HEK293 (cell line): ENCODE measurements around the gene DPYD.

Experiments
- CTCF ChIA-PET: fragments of 350-600 bp; formaldehyde crosslinking; extraction: SDS; loops from one replicate; lab custom pipeline; 2021; ENCODE audit warnings: antibody characterized with exemption; lab: Yijun Ruan, JAX
- POLR2A ChIA-PET: fragments of 300-600 bp; formaldehyde crosslinking; extraction: SDS; loops from one replicate; lab custom pipeline; 2020; ENCODE audit warnings: antibody characterized with exemption, inconsistent platforms; lab: Yijun Ruan, JAX
- H3K27ac ChIP-seq: fragments of 200-500 bp; sonication (Bioruptor generic); 2 replicates; pipeline ENCODE4 v1.5.1; 2014; ENCODE audit warnings: low read depth, low read length, control low read depth, inconsistent platforms; ENCODE audit errors: extremely low read depth
- H3K36me3 ChIP-seq, 2 experiments: fragments of 200-500 bp in 1 of 2; sonication (Bioruptor generic) in 1 of 2; 1 replicate in 1 of 2; 2 replicates in 1 of 2; pipeline ENCODE4 v1.5.1; 2014 to 2017; ENCODE audit warnings: inconsistent platforms in 2 of 2, low read length in 2 of 2; ENCODE audit not compliant: control insufficient read depth in 2 of 2, insufficient read depth in 1 of 2
- H3K4me1 ChIP-seq: fragments of 200-500 bp; sonication (Bioruptor generic); 2 replicates; pipeline ENCODE4 v1.5.1; 2014; ENCODE audit warnings: mild to moderate bottlenecking, low read length, inconsistent platforms; ENCODE audit not compliant: control insufficient read depth, insufficient read depth
- H3K4me3 ChIP-seq: 2 replicates; pipeline ENCODE4 v1.5.1; 2011; ENCODE audit warnings: low read depth, mild to moderate bottlenecking, control low read depth, low read length, moderate library complexity
- H3K9me3 ChIP-seq: fragments of 200-500 bp; sonication (Bioruptor generic); 2 replicates; pipeline ENCODE4 v1.5.1; 2014; ENCODE audit warnings: low read depth, low read length, inconsistent platforms; ENCODE audit not compliant: control insufficient read depth, insufficient read depth
- BCL11A ChIP-seq: fragments of 450-650 bp; formaldehyde crosslinking; IDR thresholded peaks from 2 replicates; pipeline ENCODE4 v1.5.1; 2016; ENCODE audit warnings: low read depth, missing biosample characterization, missing genetic modification characterization
- GFI1B ChIP-seq: fragments of 450-650 bp; formaldehyde crosslinking; IDR thresholded peaks from 2 replicates; pipeline ENCODE4 v1.5.1; 2016; ENCODE audit warnings: missing biosample characterization, missing genetic modification characterization
- HOXA7 ChIP-seq: sonication (generic); formaldehyde crosslinking; IDR thresholded peaks from 2 replicates; pipeline ENCODE4 v1.8.1; 2022; ENCODE audit warnings: missing genetic modification reagents, borderline replicate concordance
- MYNN ChIP-seq: fragments of 450-650 bp; formaldehyde crosslinking; IDR thresholded peaks from 2 replicates; pipeline ENCODE4 v1.5.1; 2016; ENCODE audit warnings: missing biosample characterization, missing genetic modification characterization, borderline replicate concordance
- MZF1 ChIP-seq: fragments of 450-650 bp; formaldehyde crosslinking; IDR thresholded peaks from 2 replicates; pipeline ENCODE4 v1.5.1; 2017; ENCODE audit warnings: missing biosample characterization, missing genetic modification characterization, borderline replicate concordance
- RBAK ChIP-seq: fragments of 450-650 bp; formaldehyde crosslinking; IDR thresholded peaks from 2 replicates; pipeline ENCODE4 v1.5.1; 2016; ENCODE audit warnings: missing biosample characterization, missing genetic modification characterization
- ZBTB1 ChIP-seq: fragments of 450-650 bp; formaldehyde crosslinking; IDR thresholded peaks from 2 replicates; pipeline ENCODE4 v1.5.1; 2016; ENCODE audit warnings: missing biosample characterization, missing genetic modification characterization
- ZFP69B ChIP-seq: fragments of 450-650 bp; formaldehyde crosslinking; IDR thresholded peaks from 2 replicates; pipeline ENCODE4 v1.5.1; 2016; ENCODE audit warnings: missing biosample characterization, missing genetic modification characterization
- ZNF114 ChIP-seq: fragments of 450-650 bp; formaldehyde crosslinking; IDR thresholded peaks from 2 replicates; pipeline ENCODE4 v1.5.0; 2017; ENCODE audit warnings: missing biosample characterization, missing genetic modification characterization
- ZNF169 ChIP-seq: fragments of 450-650 bp; formaldehyde crosslinking; IDR thresholded peaks from 2 replicates; pipeline ENCODE4 v1.5.1; 2016; ENCODE audit warnings: missing biosample characterization, missing genetic modification characterization
- ZNF223 ChIP-seq: fragments of 450-650 bp; formaldehyde crosslinking; IDR thresholded peaks from 2 replicates; pipeline ENCODE4 v1.5.1; 2016; ENCODE audit warnings: missing biosample characterization, missing genetic modification characterization
- ZNF335 ChIP-seq: fragments of 450-650 bp; formaldehyde crosslinking; conservative IDR thresholded peaks from 2 replicates; pipeline ENCODE4 v1.5.1; 2016; ENCODE audit warnings: missing biosample characterization, missing genetic modification characterization
- ZNF404 ChIP-seq: fragments of 450-650 bp; formaldehyde crosslinking; IDR thresholded peaks from 2 replicates; pipeline ENCODE4 v1.5.1; 2017; ENCODE audit warnings: missing biosample characterization, missing genetic modification characterization
- ZNF426 ChIP-seq: fragments of 450-650 bp; formaldehyde crosslinking; IDR thresholded peaks from 2 replicates; pipeline ENCODE4 v1.5.1; 2017; ENCODE audit warnings: missing biosample characterization, missing genetic modification characterization, mild to moderate bottlenecking, inconsistent platforms, moderate library complexity
- ZNF48 ChIP-seq: fragments of 450-650 bp; formaldehyde crosslinking; IDR thresholded peaks from 2 replicates; pipeline ENCODE4 v1.5.1; 2016; ENCODE audit warnings: missing biosample characterization, missing genetic modification characterization
- ZNF549 ChIP-seq: fragments of 450-650 bp; IDR thresholded peaks from 2 replicates; pipeline ENCODE4 v1.5.1; 2018; ENCODE audit warnings: missing biosample characterization, missing genetic modification characterization, mild to moderate bottlenecking, inconsistent platforms, moderate library complexity
- ZNF623 ChIP-seq: fragments of 450-650 bp; formaldehyde crosslinking; IDR thresholded peaks from 2 replicates; pipeline ENCODE4 v1.5.1; 2016; ENCODE audit warnings: missing biosample characterization, missing genetic modification characterization
- ZNF777 ChIP-seq: fragments of 450-650 bp; formaldehyde crosslinking; IDR thresholded peaks from 2 replicates; pipeline ENCODE4 v1.5.1; 2017; ENCODE audit warnings: missing biosample characterization, missing genetic modification characterization, borderline replicate concordance
- ZNF785 ChIP-seq: fragments of 450-650 bp; formaldehyde crosslinking; IDR thresholded peaks from 2 replicates; pipeline ENCODE4 v1.5.1; 2016; ENCODE audit warnings: missing biosample characterization, missing genetic modification characterization
- ZNF843 ChIP-seq: fragments of 450-650 bp; formaldehyde crosslinking; IDR thresholded peaks from 2 replicates; pipeline ENCODE4 v1.5.1; 2016; ENCODE audit warnings: missing biosample characterization, missing genetic modification characterization
- TF ChIP-seq, protein P1 (sequence below): fragments of 450-650 bp; formaldehyde crosslinking; IDR thresholded peaks from 2 replicates; pipeline ENCODE4 v1.5.1; 2016; ENCODE audit warnings: missing biosample characterization, missing genetic modification characterization
- TF ChIP-seq, protein P2 (sequence below): fragments of 450-650 bp; formaldehyde crosslinking; IDR thresholded peaks from 2 replicates; pipeline ENCODE4 v1.5.1; 2016; ENCODE audit warnings: missing biosample characterization, missing genetic modification characterization
- TF ChIP-seq, protein P3 (sequence below): fragments of 450-650 bp; formaldehyde crosslinking; IDR thresholded peaks from 2 replicates; pipeline ENCODE4 v1.5.1; 2016; ENCODE audit warnings: missing biosample characterization, missing genetic modification characterization
- TF ChIP-seq, protein P4 (sequence below): fragments of 450-650 bp; formaldehyde crosslinking; IDR thresholded peaks from 2 replicates; pipeline ENCODE4 v1.5.1; 2016; ENCODE audit warnings: missing biosample characterization, missing genetic modification characterization
- TF ChIP-seq, protein P5 (sequence below): fragments of 450-650 bp; formaldehyde crosslinking; IDR thresholded peaks from 2 replicates; pipeline ENCODE4 v1.5.1; 2017; ENCODE audit warnings: missing biosample characterization, missing genetic modification characterization

Gene DPYD

DNA sequence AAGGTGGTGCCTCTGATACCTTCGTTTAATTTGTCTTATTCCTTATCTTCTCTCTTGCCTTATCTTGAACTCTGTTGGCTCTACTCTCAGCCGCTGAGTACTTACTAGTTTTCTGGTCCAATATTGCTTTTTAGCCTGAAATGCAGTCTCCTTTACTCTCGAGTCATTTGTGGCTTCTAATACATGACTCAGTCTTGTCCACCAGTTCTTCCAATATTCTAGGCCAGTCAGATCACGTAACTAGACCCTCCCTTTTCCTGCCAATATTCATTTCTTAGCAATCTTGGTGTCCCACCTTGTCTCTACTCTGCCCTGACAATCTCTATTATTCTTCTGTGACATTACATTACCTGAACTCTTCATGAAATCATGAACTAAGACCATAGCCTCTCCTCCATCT is 555.8 kb downstream of the DPYD start (continued):
- TF ChIP-seq, protein P1, sequence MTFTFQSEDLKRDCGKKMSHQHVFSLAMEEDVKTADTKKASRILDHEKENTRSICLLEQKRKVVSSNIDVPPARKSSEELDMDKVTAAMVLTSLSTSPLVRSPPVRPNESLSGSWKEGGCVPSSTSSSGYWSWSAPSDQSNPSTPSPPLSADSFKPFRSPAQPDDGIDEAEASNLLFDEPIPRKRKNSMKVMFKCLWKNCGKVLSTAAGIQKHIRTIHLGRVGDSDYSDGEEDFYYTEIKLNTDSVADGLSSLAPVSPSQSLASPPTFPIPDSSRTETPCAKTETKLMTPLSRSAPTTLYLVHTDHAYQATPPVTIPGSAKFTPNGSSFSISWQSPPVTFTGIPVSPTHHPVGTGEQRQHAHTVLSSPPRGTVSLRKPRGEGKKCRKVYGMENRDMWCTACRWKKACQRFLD, result no peak
- TF ChIP-seq ZFP69B (no peak), ZNF404 (tag by site-specific recombination) (no peak), ZNF843 (tag by site-specific recombination) (no peak), HOXA7 (CRISPR knock-in tag) (no peak), ZNF426 (tag by site-specific recombination) (no peak), ZBTB1 (tag by site-specific recombination) (no peak), ZNF549 (tag by site-specific recombination) (no peak), MZF1 (tag by site-specific recombination) (no peak), ZNF777 (tag by site-specific recombination) (no peak), ZNF623 (tag by site-specific recombination) (no peak)
- TF ChIP-seq, all 188 proteins: peak for 0

DNA sequence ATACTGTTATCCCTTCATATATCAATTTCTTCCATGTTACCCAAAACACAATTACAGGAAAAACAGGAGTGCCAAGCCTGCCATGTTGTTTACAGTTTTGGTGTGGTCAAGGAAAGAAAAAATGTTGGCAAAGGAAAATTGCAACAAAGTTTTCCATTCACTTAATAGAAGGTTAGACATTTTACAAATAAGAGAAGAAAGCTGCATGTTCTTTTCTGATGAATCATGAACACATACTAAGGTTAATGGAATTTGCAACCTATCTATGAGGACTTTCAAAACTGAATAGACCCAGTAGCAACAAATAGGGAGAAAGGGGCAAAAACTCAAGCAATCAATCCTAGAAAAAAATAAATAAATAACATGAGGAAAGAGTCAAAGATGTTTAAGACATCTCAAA is 556.7 kb downstream of the DPYD start:
- CTCF ChIA-PET, result no interaction called here
- no peak overlapping the region for H3K4me3 ChIP-seq
- POLR2A ChIA-PET, result no interaction called here
- H3K4me1 ChIP-seq, result no peaks in the 10 kb centered on the region
- H3K9me3 ChIP-seq, result no peaks in the 10 kb centered on the region
- TF ChIP-seq, protein P2, sequence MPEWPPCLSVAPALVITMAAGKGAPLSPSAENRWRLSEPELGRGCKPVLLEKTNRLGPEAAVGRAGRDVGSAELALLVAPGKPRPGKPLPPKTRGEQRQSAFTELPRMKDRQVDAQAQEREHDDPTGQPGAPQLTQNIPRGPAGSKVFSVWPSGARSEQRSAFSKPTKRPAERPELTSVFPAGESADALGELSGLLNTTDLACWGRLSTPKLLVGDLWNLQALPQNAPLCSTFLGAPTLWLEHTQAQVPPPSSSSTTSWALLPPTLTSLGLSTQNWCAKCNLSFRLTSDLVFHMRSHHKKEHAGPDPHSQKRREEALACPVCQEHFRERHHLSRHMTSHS (tag by site-specific recombination), result no peak
- no peak for TF ChIP-seq MYNN
- TF ChIP-seq, protein P3, sequence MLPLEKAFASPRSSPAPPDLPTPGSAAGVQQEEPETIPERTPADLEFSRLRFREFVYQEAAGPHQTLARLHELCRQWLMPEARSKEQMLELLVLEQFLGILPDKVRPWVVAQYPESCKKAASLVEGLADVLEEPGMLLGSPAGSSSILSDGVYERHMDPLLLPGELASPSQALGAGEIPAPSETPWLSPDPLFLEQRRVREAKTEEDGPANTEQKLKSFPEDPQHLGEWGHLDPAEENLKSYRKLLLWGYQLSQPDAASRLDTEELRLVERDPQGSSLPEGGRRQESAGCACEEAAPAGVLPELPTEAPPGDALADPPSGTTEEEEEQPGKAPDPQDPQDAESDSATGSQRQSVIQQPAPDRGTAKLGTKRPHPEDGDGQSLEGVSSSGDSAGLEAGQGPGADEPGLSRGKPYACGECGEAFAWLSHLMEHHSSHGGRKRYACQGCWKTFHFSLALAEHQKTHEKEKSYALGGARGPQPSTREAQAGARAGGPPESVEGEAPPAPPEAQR (tag by site-specific recombination), result no peak
- TF ChIP-seq RBAK (tag by site-specific recombination), result no peak
- no peaks in the 10 kb centered on the region for H3K36me3 ChIP-seq
- no peak overlapping the region for H3K27ac ChIP-seq

DNA sequence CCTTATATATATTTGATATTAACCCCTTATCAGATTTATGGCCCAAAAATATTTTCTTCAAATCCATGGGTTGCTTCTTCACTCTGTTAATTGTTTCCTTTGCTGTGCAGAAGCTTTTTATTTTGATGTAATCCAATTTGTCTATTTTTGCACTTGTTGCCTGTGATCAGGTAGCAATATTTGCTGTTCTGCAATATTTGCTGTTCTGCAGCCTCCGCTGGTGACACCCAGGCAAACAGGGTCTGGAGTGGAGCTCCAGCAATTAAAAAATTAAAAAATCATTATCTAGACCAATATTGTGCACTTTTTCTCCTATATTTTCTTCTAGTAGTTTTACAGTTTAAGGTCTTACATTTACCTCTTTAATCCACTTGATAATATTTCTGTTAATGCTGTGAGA is 564.5 kb downstream of the DPYD start:
- H3K36me3 ChIP-seq, result no peaks in the 10 kb centered on the region
- no peak overlapping the region for H3K27ac ChIP-seq
- H3K4me3 ChIP-seq, result no peak overlapping the region
- CTCF ChIA-PET, result interaction anchor here (0.6 kb wide), 1 partner anchor 1127 kb away, joined by 5 read pairs; no protein-coding TSS in a partner anchor
- no peak for TF ChIP-seq ZNF169
- no peak for TF ChIP-seq BCL11A (tag by site-specific recombination)
- TF ChIP-seq, protein P4, sequence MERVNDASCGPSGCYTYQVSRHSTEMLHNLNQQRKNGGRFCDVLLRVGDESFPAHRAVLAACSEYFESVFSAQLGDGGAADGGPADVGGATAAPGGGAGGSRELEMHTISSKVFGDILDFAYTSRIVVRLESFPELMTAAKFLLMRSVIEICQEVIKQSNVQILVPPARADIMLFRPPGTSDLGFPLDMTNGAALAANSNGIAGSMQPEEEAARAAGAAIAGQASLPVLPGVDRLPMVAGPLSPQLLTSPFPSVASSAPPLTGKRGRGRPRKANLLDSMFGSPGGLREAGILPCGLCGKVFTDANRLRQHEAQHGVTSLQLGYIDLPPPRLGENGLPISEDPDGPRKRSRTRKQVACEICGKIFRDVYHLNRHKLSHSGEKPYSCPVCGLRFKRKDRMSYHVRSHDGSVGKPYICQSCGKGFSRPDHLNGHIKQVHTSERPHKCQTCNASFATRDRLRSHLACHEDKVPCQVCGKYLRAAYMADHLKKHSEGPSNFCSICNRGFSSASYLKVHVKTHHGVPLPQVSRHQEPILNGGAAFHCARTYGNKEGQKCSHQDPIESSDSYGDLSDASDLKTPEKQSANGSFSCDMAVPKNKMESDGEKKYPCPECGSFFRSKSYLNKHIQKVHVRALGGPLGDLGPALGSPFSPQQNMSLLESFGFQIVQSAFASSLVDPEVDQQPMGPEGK (tag by site-specific recombination), result no peak
- TF ChIP-seq ZNF335 (tag by site-specific recombination), result no peak
- TF ChIP-seq ZNF114 (tag by site-specific recombination), result no peak
- TF ChIP-seq ZNF48 (tag by site-specific recombination), result no peak
- no peak for TF ChIP-seq ZNF223 (tag by site-specific recombination)
- TF ChIP-seq ZNF785, result no peak
- TF ChIP-seq, protein P5, sequence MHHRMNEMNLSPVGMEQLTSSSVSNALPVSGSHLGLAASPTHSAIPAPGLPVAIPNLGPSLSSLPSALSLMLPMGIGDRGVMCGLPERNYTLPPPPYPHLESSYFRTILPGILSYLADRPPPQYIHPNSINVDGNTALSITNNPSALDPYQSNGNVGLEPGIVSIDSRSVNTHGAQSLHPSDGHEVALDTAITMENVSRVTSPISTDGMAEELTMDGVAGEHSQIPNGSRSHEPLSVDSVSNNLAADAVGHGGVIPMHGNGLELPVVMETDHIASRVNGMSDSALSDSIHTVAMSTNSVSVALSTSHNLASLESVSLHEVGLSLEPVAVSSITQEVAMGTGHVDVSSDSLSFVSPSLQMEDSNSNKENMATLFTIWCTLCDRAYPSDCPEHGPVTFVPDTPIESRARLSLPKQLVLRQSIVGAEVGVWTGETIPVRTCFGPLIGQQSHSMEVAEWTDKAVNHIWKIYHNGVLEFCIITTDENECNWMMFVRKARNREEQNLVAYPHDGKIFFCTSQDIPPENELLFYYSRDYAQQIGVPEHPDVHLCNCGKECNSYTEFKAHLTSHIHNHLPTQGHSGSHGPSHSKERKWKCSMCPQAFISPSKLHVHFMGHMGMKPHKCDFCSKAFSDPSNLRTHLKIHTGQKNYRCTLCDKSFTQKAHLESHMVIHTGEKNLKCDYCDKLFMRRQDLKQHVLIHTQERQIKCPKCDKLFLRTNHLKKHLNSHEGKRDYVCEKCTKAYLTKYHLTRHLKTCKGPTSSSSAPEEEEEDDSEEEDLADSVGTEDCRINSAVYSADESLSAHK (tag by site-specific recombination), result no peak
- no peak for TF ChIP-seq GFI1B (tag by site-specific recombination)
- TF ChIP-seq, all 188 proteins: peak for 0
- POLR2A ChIA-PET, result no interaction called here
- no peaks in the 10 kb centered on the region for H3K4me1 ChIP-seq
- H3K9me3 ChIP-seq, result no peaks in the 10 kb centered on the region
